NK-92 (cell line): ENCODE results near the gene NRG3.

ENCODE experiments used
- DNase-seq: peaks from one replicate; lab custom pipeline; 2025; ENCODE audit not compliant: unreplicated experiment; lab: John Stamatoyannopoulos, UW

Gene NRG3

DNA sequence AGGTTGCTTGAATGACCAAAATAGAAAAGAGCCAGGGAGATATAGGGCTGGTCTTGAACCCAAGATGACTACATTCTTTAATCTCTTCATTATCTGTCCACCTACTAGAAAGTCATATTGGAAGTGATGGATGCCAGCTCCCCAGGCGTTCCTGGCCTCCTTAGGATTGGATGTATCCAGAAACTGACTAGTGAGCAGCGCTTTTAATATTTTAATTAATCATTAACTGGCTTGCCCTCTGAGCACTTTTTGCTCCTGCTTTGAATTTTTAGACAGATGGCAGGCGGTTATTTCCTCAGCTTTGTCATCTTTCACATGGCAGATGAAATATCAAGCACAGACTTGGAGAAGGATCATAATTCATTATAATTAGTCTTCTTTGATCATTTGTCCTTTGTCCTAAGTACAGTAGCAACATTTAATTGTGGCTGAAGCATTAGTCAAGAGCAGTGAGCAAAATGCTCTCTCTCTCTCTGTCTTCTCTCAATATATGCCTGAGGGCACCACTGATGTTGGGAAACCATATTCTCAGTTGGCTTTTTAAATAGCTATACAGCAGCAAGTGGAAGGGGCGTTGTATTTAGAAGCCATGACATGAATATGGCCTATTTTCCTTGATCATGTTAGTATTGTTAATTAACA, 588.0 kb downstream of the NRG3 start:
- no peak for DNase-seq

DNA sequence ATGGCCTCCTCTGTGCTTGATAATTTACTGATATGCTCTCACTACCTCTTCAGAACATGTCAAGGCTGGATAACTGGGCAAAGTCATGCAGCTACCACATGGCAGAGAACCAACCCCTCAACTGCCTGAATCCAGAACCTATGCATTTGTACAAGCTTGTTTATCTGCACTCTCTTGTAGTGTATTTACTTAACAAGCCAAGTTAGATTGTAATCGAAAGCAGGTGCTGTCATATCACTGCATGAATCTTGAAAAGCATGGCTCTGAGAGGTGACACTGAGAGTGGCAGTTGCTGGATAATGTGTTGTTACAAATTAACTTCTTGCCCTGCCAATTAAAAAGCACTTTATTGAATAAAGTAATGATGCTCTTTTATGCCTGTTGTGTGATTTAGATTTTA, 588.6 kb downstream of the NRG3 start:
- no peak for DNase-seq

DNA sequence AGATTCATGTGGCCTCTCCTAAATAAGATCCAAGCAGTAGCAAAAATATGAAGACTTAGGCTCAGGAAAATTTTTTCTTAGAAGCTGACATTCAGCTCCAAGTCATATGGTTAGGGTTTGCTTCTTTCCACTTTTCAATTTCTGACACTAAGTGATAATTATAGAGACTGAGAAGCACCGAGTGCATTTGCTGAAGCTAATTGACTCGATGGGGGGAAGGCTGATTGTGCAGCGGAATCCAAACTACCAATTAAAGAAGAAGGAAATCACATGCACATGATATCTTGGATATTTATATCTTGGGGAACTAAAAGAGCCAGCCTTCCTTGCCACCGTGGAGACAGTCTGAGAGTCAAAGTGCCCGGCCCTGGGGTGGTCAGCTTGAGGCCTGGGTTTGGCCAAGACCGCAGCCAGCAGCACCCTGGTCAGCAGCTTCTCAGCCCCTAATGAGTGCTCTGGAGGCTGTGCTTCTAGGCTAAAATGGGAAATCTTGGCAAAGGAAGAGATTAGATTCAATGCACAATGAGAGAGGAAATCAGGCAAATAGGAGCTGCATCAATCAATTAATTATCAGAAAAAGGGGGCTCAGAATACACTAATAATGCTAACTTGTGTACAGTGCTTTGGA, 589.3 kb downstream of the NRG3 start:
- no peak for DNase-seq

DNA sequence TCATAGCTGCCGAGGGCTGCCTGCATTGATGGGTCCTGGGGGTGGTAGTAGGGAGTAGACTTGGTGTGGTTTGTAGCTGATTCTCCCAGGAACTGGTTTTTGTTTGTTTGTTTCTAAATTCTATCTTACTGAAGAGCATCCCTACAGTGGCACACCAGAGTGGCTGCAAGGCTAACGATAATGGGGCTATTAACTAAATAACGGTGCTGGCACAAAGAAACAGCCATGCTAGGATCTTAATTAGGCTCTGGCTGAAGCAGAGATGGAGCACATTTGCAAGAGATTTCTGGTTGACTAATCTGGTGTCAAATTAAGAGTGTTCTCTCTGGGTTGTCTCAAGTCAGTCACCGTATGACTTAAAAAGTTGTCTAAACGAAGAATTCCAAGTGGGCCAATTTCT, 590.0 kb downstream of the NRG3 start:
- DNase-seq, result no peak

DNA sequence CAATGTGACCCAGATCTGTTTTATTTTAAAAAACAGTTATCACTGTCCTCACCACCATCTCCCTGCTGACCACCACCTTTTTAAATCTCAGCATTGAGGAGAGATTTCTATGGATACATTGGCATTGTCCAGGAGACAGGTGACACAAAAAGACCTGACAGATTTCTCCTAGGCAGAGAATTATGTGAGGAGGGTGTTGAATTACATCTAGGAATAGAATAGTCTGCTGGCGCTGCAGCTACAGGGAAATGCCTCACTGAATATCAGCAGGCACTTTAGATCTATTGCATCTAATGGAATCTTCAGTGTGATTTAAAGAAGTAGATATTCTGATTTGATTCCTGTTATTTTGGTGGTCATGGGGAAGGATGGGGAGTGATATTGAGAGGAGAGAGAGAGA, 593.5 kb downstream of the NRG3 start:
- no peak for DNase-seq

DNA sequence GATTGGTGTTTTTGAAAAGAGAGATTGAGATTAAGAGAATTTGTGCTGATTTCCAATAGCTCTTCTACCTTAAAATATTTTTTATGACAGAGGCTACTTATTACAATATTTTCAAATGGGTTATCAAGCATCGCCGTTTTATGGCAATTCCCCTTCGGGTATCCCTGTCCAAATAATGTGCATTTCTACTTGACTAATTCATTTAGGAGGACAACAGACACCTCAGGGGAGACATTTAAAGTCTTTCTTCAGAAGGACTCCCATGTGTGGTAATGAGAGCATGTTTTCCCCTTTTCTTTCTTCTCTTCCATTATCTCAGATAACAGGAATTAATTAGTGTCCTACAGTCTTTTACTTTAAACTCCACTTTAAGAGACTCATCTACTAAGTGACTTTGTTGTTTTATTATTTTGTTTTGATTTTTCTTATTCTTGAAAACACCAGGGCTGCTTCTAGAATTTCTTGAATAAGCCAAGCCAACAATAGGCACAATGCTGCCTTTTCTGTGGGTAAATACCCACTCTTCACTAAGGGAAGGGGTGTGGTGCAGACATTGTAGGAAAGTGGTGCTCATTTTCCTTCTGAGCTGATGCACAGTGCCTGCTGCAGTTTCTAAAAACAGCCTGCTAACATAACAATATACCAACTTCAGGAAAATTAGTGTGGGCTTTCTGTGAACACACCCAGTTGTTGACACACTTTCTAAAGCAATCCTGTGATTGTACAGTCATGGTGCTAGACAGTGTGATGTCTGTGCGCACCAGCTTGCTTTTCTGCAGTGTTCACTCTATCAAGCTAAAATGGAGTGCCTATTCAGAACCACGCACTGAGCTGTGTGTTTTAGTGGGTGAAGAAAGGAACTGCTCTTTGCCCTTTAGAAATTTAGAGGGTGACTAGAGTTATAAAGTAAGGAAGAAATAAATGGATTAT, 597.7 kb downstream of the NRG3 start:
- no peak for DNase-seq

DNA sequence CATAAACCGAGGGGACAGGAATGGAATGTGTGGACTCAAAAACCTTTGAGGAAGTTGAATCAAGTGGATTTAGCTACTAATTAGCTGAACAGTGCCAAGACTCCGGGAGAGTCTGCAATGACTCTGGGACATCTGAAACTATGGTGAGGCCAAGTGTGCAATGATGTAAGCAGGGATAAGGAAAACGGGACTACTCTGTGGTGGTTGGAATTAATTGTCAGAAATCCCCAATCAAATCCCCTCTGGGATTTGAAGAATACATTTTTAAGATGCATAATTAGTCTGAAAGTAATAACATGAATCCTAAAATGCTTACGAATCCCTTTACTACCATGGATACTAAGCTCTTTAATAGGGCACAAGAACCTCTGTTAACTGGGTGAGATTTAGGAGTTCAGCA, 602.8 kb downstream of the NRG3 start:
- no peak for DNase-seq

DNA sequence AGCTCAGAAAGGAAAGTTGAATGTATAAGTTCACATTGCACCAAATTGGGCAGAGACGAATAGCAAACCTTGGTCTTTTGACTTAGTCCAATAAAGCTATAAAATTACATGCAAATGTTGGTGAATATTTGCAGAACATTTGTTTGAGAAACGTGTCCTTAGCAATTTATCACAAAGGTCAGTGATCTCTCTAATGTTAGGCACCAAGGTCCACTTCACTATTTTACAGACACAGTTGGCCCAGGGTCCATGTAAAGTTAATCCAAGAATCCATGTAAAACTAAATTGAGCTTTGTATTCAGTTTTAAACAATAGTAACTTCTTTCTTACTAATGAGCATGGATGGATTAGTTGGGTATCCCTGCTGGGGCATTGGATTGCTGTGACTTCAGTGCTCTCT, 617.7 kb downstream of the NRG3 start:
- no peak for DNase-seq

DNA sequence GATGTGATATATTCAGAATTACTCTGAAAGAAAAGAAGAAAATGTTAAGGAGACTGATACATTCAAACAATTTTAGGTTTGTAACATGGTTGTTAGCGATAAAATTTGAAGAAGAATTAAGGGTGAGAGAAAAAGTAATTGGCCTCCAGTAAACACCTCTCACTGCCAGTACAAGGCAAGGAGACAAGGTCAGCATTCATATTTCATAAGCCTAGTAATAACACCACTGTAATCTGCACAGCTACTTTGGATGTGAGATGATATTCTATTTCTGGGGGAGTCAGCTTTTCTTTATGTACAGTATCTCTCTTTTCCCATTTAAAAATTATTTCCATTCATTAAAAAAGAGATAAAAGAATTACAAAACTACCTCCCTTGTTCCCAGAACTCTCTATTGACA, 621.1 kb downstream of the NRG3 start:
- DNase-seq, result no peak

DNA sequence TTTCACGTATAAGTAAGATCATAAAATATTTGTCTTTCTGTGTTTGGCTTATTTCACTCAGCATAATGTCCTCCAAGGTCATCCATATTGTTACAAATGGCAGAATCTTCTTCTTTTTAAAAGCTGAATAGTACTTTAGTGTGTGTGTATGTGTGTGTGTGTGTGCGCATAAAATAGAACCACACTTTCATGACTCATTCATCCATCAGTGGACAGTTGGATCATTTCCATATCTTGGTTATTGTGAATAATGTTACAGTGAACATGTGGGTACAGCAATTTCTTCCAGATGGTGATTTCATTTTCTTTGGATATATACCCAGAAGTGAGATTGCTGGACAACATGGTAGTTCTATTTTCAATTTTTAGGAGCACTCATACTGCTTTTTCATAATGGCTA, 622.4 kb downstream of the NRG3 start:
- no peak for DNase-seq

DNA sequence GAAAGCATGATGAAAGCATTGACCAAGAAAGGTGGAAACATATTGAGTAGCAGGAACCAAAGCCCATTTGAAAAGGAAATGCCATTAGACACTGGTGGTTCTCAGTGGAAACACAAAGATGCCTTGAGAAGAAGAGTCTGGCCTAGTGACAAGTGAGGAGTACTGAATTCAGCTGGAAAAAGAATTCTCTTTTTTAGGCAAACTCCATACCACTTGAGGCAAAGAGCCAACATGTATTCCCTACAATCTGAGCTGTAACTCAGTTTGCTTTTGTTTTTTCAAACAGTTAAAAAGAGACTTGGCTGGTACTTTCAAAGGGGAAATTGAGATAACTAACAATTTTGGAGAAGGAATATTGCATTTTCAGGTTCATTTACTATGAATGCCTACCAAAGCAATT, 624.0 kb downstream of the NRG3 start:
- DNase-seq, result no peak

DNA sequence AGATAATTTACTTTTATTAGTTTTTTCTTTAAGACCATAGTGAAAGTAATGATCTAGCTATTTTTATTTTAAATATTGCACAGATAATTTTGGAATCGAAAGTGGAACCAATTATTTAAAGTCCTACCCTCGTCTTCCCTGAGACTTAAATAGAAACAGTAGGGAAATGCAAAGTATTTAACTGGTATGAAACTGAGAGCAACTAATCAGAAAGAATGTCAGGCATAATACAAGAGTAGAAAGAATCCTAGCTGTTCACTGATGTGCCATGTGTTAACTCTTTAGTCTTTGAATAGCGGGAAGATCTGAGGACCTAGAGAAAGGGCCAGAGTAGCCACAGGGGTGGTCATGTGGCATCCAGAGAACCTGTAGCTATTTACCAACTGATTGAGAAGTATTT, 630.0 kb downstream of the NRG3 start:
- DNase-seq, result no peak

DNA sequence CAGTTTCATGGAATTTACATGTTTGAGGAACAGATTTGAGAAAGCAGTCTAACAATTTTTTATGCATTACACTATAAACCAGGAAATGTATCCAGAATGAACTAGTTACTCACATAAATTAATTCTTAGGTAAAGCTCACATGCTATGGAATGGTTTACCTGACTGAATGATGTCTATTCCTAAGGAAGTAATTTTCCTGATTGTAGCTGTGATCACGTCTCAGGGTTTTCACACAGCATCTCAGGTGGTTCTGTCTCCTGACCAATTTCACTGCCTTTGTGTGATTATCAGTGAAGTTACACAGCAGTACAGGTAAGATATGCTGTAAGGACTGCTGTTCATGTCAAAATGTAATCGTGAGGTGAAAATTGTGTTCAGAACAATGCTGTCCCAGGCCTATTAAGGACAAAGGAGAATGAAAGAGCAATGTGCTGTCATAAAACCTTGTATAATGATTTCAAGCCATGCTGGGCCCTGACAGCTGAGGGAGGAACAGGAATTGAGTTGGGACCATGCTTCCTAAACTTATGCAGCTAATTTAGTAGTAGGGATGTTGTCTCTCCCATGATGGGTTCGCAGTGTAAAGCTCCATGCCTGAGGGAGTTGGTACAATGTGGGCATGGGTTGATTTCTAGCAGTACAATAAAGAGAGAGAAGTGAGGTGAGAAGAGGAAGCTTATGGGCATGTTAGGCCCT, 631.8 kb downstream of the NRG3 start:
- DNase-seq, result no peak

DNA sequence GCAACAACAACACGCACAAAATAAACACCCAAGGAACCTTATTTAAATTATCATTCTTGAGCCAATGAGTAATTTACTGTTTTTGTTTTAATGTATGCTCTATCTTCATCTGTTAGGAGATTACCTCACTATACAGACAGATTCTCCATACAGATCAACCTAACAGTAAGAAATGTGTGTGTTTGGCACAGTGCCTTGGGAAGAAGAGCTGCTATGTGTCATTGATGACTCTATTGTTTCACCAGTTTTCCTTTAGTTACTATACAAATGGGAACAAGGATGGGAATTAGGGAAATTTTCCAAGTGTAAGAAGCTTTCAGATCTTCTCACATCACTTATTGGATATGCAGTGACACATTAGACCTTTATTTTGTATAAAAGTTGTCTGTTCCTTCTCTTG, 640.3 kb downstream of the NRG3 start:
- DNase-seq, result no peak

DNA sequence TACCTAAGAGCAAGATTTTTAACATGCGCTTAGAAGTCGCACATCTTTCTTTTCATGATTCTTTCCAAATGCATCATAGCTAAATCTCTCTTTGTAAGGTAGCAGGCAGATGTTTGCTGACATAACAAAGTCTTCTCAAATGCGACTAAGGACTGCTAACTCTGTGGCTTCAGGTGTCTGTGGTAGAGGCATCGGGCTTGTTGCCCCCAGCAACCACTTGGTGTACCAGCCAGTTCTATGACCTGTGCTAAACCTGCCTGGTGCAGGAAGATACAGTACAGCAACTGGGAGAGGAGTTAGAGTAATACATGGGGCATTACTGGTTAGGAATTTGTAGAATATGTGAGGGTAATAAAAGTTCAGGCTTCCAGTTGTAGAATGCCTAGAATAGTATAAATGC, 654.1 kb downstream of the NRG3 start:
- no peak for DNase-seq

DNA sequence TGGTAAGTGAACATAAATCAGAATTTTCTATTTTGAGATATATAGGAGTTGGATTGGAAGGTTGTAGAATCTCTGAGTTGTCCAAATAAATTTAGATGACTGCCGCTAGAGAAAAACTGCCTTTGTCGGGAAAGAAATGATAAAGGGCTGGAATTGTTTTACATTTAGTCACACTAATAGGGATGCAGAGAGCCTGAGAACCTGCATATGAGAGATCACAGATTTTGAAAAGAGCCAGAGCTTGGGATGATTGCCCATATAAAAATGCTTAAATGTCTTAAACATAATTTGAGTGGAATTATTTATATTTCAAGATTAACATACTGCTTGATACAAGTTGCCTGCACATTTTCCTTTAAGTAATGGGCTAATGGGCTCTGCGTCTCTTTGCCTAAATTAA, 660.5 kb downstream of the NRG3 start:
- DNase-seq, result no peak

DNA sequence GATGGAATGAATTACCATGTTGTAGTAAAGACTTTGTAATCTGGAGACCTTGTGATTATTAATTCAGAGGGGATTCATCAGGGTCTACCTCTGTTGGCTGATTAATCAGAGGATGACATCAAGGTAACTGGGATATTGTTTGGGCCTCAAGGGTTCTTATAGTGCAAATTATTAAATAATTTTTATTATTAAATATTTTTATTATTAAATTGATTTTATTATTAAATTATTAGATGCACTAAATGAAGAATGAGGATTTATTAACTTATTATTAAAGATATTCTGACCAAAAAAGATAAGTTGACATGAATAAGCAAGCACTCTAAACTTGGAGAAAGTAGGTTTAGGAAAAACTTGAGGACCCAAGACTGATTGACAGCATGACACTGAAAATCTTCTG, 661.7 kb downstream of the NRG3 start:
- DNase-seq, result no peak

DNA sequence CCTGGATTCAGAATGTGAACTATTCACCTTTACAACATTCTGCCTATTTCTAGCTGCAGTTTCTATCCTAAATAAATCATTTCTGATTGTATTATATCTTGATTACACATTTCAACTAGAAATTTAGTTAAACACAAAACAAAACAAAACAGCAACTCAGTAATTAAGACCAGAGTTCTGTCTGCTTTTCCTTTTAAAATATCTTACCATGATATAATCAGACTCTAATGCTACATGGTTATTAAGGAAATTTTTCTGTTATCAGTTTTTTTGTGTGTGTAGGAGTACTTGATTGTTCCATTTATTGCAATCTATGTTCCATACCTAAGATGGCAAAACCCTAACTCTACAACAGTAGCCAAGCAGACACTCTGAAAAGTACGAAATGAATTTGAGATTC, 663.3 kb downstream of the NRG3 start:
- no peak for DNase-seq

DNA sequence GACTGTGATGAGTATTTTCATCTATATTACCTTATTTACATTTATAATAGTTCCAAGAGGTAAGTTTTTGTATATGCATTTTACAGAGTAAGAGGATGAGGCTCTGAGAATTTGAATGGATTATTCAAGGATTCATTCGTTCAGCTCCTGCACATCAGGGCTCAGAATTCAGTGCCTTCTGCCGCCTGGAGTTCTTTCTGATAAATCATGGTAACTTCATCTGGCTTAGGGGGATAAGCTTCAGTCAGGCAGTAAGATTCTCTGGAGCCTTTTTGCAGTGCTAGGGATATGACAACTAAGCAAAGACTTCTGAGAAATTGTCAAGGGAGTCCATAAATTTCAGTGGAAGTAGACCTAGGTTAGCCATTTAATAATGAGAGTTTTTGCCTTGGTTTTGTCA, 668.6 kb downstream of the NRG3 start:
- DNase-seq, result no peak

DNA sequence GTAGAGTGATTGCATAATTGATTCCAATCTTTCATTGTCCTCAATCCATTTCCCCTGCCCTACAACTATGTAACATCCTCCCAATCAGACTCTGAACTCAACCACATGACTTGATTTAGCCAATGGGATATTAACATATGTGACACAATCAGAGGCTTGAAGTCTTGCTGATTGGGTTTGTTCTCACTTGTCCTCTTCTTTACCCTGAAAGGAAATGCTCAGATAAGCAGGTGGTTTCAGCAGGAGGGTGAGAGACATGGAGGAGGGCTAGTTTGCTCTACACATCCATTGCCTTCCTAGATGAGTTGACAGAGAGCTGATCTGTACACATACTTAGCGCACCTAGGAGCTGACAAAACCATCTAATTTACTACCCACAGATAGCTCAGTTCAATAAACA, 669.4 kb downstream of the NRG3 start:
- no peak for DNase-seq

DNA sequence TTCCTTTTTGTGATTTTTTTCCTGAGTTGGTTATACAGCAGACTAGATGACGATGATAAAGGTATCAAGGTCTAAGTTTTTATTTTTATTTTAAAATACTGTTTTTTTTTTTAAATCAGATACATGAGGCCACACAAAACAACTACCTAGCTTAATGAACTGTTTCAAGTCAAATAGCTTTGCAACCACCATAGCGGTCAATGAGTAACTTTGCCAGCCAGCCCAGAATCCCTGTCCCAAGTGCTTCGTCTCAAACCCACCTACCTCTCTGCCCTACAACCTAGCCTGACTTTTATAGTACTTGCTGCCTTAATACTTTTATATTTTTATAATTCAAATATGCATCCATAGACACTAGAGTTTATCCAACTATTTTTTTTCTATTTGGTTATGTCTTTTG, 676.5 kb downstream of the NRG3 start:
- no peak for DNase-seq

DNA sequence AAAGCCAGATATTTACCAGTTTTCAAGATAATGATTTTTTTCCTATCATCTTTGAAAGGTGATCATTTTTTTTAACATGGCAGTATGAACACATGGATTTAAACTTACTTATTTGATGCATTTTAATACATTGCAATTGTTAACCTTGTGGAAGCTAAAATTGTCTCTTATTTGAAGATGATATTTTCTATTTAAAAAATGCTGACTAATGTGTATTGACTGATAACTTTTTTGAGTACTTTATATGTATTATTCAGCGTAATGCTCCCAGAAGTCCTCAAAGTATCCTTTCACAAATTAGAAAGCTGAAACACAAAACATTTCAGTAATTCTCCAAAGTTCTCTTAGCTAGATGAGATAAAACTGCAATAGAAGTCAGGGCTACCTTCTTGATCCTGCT, 677.3 kb downstream of the NRG3 start:
- DNase-seq, result no peak
